Body of pancreas (tissue), 4 donors: Measurements from ENCODE around the gene CDKL5. TPM values are rescaled to one million over a fixed set of nuclear protein-coding genes. Genes with fewer than 3 reads are reported as not detected.

Experiments
- ATAC-seq: fragments of 150-250 bp; one replicate; pipeline ENCODE4 v1.9.1; 2016
- DNase-seq, 4 donors: peaks; one replicate each; pipeline ENCODE4 v3.0.0-alpha.2; 2019
- H3K27ac ChIP-seq, 4 donors: fragments of 200-600 bp; sonication (generic); 1 replicate in 3 of 4; 2 replicates in 1 of 4; pipeline versions ENCODE4 v1.5.1 to v1.6.1; 2016 to 2019; ENCODE audit warnings: mild to moderate bottlenecking in 1 of 4, mixed read lengths in 1 of 4, moderate library complexity in 1 of 4
- H3K27me3 ChIP-seq, 2 donors: fragments of 200-600 bp; sonication (generic); one replicate each; pipeline ENCODE4 v1.6.0; 2016; ENCODE audit warnings: mild to moderate bottlenecking in 1 of 2
- H3K36me3 ChIP-seq, 2 donors: fragments of 200-600 bp; sonication (generic); replicated peaks in 1 of 2; 2 replicates each; pipeline ENCODE4 v1.5.1; 2016; ENCODE audit warnings: low read depth in 2 of 2; ENCODE audit not compliant: insufficient read depth in 1 of 2
- H3K4me1 ChIP-seq: fragments of 200-600 bp; sonication (generic); one replicate; pipeline ENCODE4 v1.6.0; 2016
- H3K4me3 ChIP-seq, 2 donors: fragments of 200-600 bp; sonication (generic); 1 replicate in 1 of 2; 2 replicates in 1 of 2; pipeline ENCODE4 v1.5.1; 2016 to 2019
- H3K9me3 ChIP-seq, 3 donors: fragments of 200-600 bp; sonication (generic); 1 replicate in 2 of 3; 2 replicates in 1 of 3; pipeline ENCODE4 v1.5.1; 2016
- POLR2A ChIP-seq, 3 donors: fragments of 450-650 bp; IDR thresholded peaks; one replicate each; pipeline ENCODE4 v1.6.1; 2016; ENCODE audit warnings: antibody characterized with exemption in 3 of 3, mild to moderate bottlenecking in 2 of 3
- WGBS, 2 donors: methylation state at CpG; one replicate each; pipeline ENCODE4 v1.1.5; 2017; 5-methylcytosine and 5-hydroxymethylcytosine counted together
- intact Hi-C: fragments of 100-400 bp; cut with DNase I; formaldehyde crosslinking; loops from one replicate; pipeline ENCODE4 v1.15.1; 2023
- total RNA-seq, 2 donors: library from RNA; depleted of rRNA; stranded (reverse); fragments of >200 nt; gene quantifications; one replicate each; pipeline ENCODE4 v1.1.0, GENCODE V29; 2016
- TF ChIP-seq, protein P1 (sequence below), 7 experiments: fragments of 450-650 bp in 4 of 7; fragments of 200-600 bp in 3 of 7; sonication (generic) in 3 of 7; IDR thresholded peaks; one replicate each; pipeline ENCODE4 v1.5.1; 2016 to 2019; ENCODE audit warnings: antibody characterized with exemption in 7 of 7

The CDKL5 gene
- total RNA-seq, 2 donors from 2014 or later = 3.6 to 5.7 TPM

DNA sequence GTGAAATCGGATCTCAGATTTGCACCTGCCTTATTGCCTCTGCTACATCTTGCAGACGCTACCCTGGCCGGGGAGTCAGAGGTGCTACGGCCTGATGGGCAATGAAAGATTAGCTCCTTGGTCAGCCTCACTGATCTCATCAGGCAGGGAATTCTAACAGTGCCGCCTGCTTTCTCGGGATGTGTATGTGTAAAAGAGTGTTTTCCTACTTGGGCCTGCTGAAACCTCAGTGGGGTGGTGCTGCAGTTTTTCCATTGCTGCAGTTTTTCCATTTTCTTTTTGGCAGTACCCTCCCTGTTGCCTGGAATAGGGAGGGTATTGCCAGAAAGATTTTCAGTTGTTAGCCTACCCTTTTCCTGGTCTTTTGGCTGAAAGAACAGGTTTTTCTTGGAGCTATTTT, 117.5 kb downstream of the CDKL5 start:
- 80 to 95% methylated on average over 1 to 6 of the region's 6 CpGs for WGBS, 2 donors
- Histone ChIP-seq H3K9me3 (no peaks in the 10 kb centered on the region), H3K27ac (no peak overlapping the region), H3K4me1 (no peaks in the 10 kb centered on the region), H3K4me3 (no peak overlapping the region), H3K36me3 (no peaks in the 10 kb centered on the region), H3K27me3 (no peaks in the 10 kb centered on the region)
- ATAC-seq (no peak), DNase-seq (no peak)
- TF ChIP-seq POLR2A (IDR thresholded peaks at IDR 0.05) = no peak
- TF ChIP-seq, protein P1, sequence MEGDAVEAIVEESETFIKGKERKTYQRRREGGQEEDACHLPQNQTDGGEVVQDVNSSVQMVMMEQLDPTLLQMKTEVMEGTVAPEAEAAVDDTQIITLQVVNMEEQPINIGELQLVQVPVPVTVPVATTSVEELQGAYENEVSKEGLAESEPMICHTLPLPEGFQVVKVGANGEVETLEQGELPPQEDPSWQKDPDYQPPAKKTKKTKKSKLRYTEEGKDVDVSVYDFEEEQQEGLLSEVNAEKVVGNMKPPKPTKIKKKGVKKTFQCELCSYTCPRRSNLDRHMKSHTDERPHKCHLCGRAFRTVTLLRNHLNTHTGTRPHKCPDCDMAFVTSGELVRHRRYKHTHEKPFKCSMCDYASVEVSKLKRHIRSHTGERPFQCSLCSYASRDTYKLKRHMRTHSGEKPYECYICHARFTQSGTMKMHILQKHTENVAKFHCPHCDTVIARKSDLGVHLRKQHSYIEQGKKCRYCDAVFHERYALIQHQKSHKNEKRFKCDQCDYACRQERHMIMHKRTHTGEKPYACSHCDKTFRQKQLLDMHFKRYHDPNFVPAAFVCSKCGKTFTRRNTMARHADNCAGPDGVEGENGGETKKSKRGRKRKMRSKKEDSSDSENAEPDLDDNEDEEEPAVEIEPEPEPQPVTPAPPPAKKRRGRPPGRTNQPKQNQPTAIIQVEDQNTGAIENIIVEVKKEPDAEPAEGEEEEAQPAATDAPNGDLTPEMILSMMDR (IDR thresholded peaks at IDR 0.05) = no peak
- intact Hi-C loops = no loop called here

DNA sequence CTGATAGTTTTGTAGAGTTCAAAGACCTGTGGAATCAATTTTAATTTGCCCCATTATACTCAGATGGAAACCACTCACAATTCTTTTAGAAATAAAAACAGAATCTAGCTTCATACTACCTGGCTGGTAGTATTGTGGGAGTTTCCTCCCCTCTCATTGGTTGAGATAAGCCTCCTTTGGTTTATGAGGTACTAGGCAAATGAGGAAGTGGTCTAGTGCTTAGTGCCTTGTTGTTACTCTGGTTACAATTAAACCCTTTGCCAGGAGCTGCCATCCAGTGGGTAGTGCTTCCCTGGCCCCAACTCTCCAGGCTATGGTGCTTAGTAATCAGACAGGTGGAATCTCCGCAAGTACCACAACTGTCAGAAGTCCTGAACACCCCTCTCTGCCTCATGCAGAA, 118.3 kb downstream of the CDKL5 start:
- Histone ChIP-seq H3K9me3 (no peaks in the 10 kb centered on the region), H3K27me3 (no peaks in the 10 kb centered on the region), H3K36me3 (no peaks in the 10 kb centered on the region), H3K27ac (no peak overlapping the region), H3K4me3 (no peak overlapping the region), H3K4me1 (no peaks in the 10 kb centered on the region)
- DNase-seq (no peak), ATAC-seq (no peak)
- WGBS, 2 donors = 100% methylated on average over 1 of the region's 1 CpG
- TF ChIP-seq, protein P1 (IDR thresholded peaks at IDR 0.05) = no peak
- no peak for TF ChIP-seq POLR2A (IDR thresholded peaks at IDR 0.05)
- intact Hi-C loops = no loop called here

DNA sequence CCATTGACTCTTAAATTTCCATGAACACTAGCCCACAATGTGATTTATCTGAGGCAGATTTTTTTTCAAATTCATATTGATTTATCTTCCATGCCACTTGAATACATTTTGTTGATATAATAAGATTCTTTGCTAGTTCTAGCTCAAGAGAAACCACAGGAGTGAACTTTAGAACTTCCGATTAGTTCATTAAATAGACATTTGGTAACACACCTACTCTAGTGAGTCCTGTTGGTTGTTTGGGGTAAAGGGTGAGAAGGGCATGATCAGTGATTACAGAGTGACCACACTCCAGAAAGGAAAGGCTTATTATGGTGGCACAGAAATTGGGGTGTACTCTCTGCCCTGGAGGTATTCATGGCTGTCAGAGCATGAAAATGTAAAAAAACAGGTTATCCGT, 120.4 kb downstream of the CDKL5 start:
- 63 to 75% methylated on average over 2 of the region's 2 CpGs for WGBS, 2 donors

DNA sequence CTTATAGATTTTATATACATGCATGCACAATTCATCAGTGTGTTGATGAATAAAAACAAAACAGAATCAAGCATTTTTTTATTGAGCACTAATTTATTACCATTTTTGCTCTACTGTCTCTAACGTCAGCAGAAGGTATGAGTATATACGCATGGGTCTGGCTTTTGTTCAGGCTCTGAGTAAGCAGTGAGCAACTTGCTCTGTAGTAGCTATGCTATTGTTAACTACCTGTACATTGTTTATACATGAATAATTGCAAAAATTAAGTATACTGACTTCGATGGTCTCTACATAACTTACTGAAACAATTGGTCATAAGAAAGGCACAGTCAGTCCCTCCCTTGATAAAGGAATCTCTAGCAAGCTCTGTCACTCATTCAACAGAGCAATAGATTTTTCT, 123.6 kb downstream of the CDKL5 start:
- WGBS, 2 donors = 90 to 94% methylated on average over 3 of the region's 3 CpGs
- Histone ChIP-seq H3K27ac (no peak overlapping the region), H3K36me3 (no peaks in the 10 kb centered on the region), H3K4me1 (no peaks in the 10 kb centered on the region), H3K4me3 (no peak overlapping the region), H3K9me3 (no peaks in the 10 kb centered on the region), H3K27me3 (no peaks in the 10 kb centered on the region)
- DNase-seq (no peak), ATAC-seq (no peak)
- no peak for TF ChIP-seq POLR2A (IDR thresholded peaks at IDR 0.05)
- TF ChIP-seq, protein P1 (IDR thresholded peaks at IDR 0.05) = no peak
- intact Hi-C loops = no loop called here

More for the DNA sequence above, 120.4 kb downstream of the CDKL5 start:
- H3K9me3 ChIP-seq = no peaks in the 10 kb centered on the region
- no peaks in the 10 kb centered on the region for H3K27me3 ChIP-seq
- intact Hi-C loops = no loop called here
- ATAC-seq (no peak), DNase-seq (no peak)
- no peak overlapping the region for H3K4me3 ChIP-seq
- no peak overlapping the region for H3K27ac ChIP-seq
- no peaks in the 10 kb centered on the region for H3K36me3 ChIP-seq
- no peaks in the 10 kb centered on the region for H3K4me1 ChIP-seq
- TF ChIP-seq, protein P1 (IDR thresholded peaks at IDR 0.05) = no peak
- TF ChIP-seq POLR2A (IDR thresholded peaks at IDR 0.05) = no peak

DNA sequence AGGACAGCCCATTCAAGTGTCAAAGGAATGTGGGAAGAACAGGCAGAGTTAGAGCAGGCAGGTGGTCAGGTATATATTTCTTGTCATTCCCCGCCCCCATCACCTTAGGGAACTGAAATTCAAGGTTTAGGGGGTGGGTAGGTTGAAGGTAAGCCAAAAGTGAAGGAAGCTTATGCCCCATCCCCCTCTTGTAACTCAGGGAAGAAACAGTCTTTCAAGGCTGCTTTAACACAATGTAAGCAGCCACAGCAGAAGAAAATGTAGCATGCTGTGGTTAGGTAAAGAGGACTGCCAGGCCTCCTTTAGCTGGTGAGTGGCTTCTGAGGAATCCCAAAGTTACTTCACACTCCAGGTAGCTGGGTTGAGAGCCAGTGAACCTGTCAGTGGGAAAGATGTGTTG, 124.2 kb downstream of the CDKL5 start:
- Histone ChIP-seq H3K27me3 (no peaks in the 10 kb centered on the region), H3K9me3 (no peaks in the 10 kb centered on the region), H3K27ac (no peak overlapping the region), H3K36me3 (no peaks in the 10 kb centered on the region), H3K4me1 (no peaks in the 10 kb centered on the region), H3K4me3 (no peak overlapping the region)
- no peak for ATAC-seq
- no peak for DNase-seq
- TF ChIP-seq POLR2A (IDR thresholded peaks at IDR 0.05) = no peak
- TF ChIP-seq, protein P1 (IDR thresholded peaks at IDR 0.05) = no peak
- WGBS, 2 donors = 55 to 73% methylated on average over 1 of the region's 1 CpG
- intact Hi-C loops = no loop called here
